Measurements from ENCODE around the gene AMFR. TPM values are rescaled to one million over a fixed set of nuclear protein-coding genes. Genes with fewer than 3 reads are reported as not detected.
A peak's percentile ranks its signal among the peaks of the same experiment; 100 is the strongest.

Gene AMFR
- total and polyA plus RNA-seq, 2 of the 13 experiments (the other 11 are each of a cell fraction or from before 2014, with no cell fraction given): 52.9 to 108 TPM

- BruUV-seq (replicated peaks): no TSS peak
- Histone ChIP-seq H3K4me1 (ENCODE audit: insufficient read depth, low read length) (peaks cover 48% of the 10 kb centered on the region), H3K27ac (ENCODE audit: extremely low read length, insufficient read depth, low read length) (peak within 1 kb of the TSS; percentile 87), H3K36me3 (replicated peaks in 1 of 2; ENCODE audit: control insufficient read depth in 1 of 2, insufficient read depth in 2 of 2, low read length in 2 of 2) (peaks cover 8 to 45% of the 10 kb centered on the region in 2 experiments), H3K4me2 (ENCODE audit: low read depth, low read length) (peak within 1 kb of the TSS; percentile 83), H3K9me3 (ENCODE audit: low read length) (no peaks in the 10 kb centered on the region), H4K20me1 (ENCODE audit: insufficient read depth, low read length) (peaks cover 30% of the 10 kb centered on the region), H3K9ac (ENCODE audit: insufficient read depth, low read depth, low read length) (peak within 1 kb of the TSS; percentile 89), H2AFZ (ENCODE audit: low read length) (peak within 1 kb of the TSS; percentile 45), H3K4me3 (replicated peaks in 1 of 3; ENCODE audit: insufficient read depth in 1 of 3, low read depth in 2 of 3, low read length in 3 of 3) (peak within 1 kb of the TSS; percentile 93 to 97 (median 96)), H3K79me2 (ENCODE audit: insufficient read depth, low read length) (peaks cover 69% of the 10 kb centered on the region), H3K27me3 (ENCODE audit: control insufficient read depth in 1 of 2, insufficient read depth in 2 of 2, low read length in 2 of 2) (no peaks in the 10 kb centered on the region; a peak in 1 of 5 replicates)
- 1% methylated on average over 47 of the region's 56 CpGs for WGBS (ENCODE audit: low lambda C conversion rate)
- ATAC-seq: peak; percentile 98
- peak; percentile 79 for FAIRE-seq
- POLR2A ChIA-PET: interaction anchor here (0.6 to 2.2 kb wide), 26 partner anchors 9 to 389 kb away, joined by 3 to 27 read pairs (median 4); partner anchors contain the start of genes AMFR and MT2A
- intact Hi-C loops (cut with micrococcal nuclease; ENCODE audit: unreplicated experiment): loop anchor here (2.0 to 5.0 kb wide), 3 partner anchors 26 to 69 kb away; partner anchors contain the start of gene AMFR
- CTCF ChIA-PET (ENCODE audit: low intra/inter-chr PET ratio, low total read pairs): no interaction called here
- in situ Hi-C loops (cut with HindIII; ENCODE audit: extremely low pct_ligation_motif_present, low pct_unique_long_range_greater_than_20kb): no loop called here
- DNase-seq (ENCODE audit: low spot score): peak; percentile 99
- TF ChIP-seq KLF9 (CRISPR knock-in tag; IDR thresholded peaks at IDR 0.05; ENCODE audit: low read depth) (no peak), ZNF597 (CRISPR knock-in tag; IDR thresholded peaks at IDR 0.05) (no peak), THAP9 (CRISPR knock-in tag; IDR thresholded peaks at IDR 0.05; ENCODE audit: borderline replicate concordance) (peak; percentile 99), ZNF446 (CRISPR knock-in tag; IDR thresholded peaks at IDR 0.05) (peak; percentile 70), RBFOX2 (IDR thresholded peaks at IDR 0.05; ENCODE audit: low read depth, low read length) (peak; percentile 83), KLF11 (CRISPR knock-in tag; IDR thresholded peaks at IDR 0.05) (no peak; the same call in 1 of the 2 replicates), HMG20A (CRISPR knock-in tag; IDR thresholded peaks at IDR 0.05; ENCODE audit: borderline replicate concordance) (no peak), JUN (CRISPR knock-in tag; IDR thresholded peaks at IDR 0.05) (no peak), FOXJ3 (CRISPR knock-in tag; IDR thresholded peaks at IDR 0.05; ENCODE audit: borderline replicate concordance) (peak; percentile 23; the same call in 1 of the 2 replicates), HNF4G (IDR thresholded peaks at IDR 0.05; ENCODE audit: borderline replicate concordance, low read depth, low read length) (no peak), HNF4G (CRISPR knock-in tag; IDR thresholded peaks at IDR 0.05; ENCODE audit: borderline replicate concordance, low read depth) (no peak), ZNF839 (CRISPR knock-in tag; IDR thresholded peaks at IDR 0.05; ENCODE audit: borderline replicate concordance) (no peak; the same call in 1 of the 2 replicates), ZNF180 (CRISPR knock-in tag; IDR thresholded peaks at IDR 0.05; ENCODE audit: borderline replicate concordance, low read depth) (0 out of 2 replicates have a peak, but pooled peaks have one; percentile 40), ZNF253 (CRISPR knock-in tag; IDR thresholded peaks at IDR 0.05; ENCODE audit: borderline replicate concordance) (0 out of 2 replicates have a peak, but pooled peaks have one; percentile 9), NFYB (CRISPR knock-in tag; IDR thresholded peaks at IDR 0.05) (peak; percentile 98), NCOA5 (CRISPR knock-in tag; IDR thresholded peaks at IDR 0.05) (no peak), ZNF326 (CRISPR knock-in tag; IDR thresholded peaks at IDR 0.05; ENCODE audit: borderline replicate concordance) (no peak), FOXC1 (CRISPR knock-in tag; IDR thresholded peaks at IDR 0.05; ENCODE audit: borderline replicate concordance) (peak; percentile 86), ELF4 (CRISPR knock-in tag; IDR thresholded peaks at IDR 0.05; ENCODE audit: borderline replicate concordance) (peak; percentile 63; the same call in 1 of the 2 replicates), POLR2A (IDR thresholded peaks at IDR 0.05; ENCODE audit: insufficient read depth in 1 of 2, low read depth in 2 of 2, low read length in 2 of 2) (peak; percentile 84 to 91), NPAS2 (CRISPR knock-in tag; IDR thresholded peaks at IDR 0.05; ENCODE audit: borderline replicate concordance) (no peak)
Measured at GRCh38 chr16:56450986-56451752, 25.8 kb upstream of the AMFR start, which contains the start of the genes NUDT21 and OGFOD1. NUDT21 (minus strand) TSS chr16:56451332; CDS start chr16:56451202, 130 bp downstream. OGFOD1 (plus strand) TSS chr16:56451554; CDS start chr16:56451613, 59 bp downstream.
